Fibroblast of pulmonary artery (primary cell): Measurements from ENCODE around the gene EBLN2.

Experiments used
- DNase-seq: peaks from one replicate; pipeline ENCODE4 v3.0.0-alpha.2; 2010; ENCODE audit warnings: low read depth
- H3K4me3 ChIP-seq: replicated peaks from 2 replicates; pipeline ENCODE4 v1.5.1; 2011; ENCODE audit warnings: low read depth, mild to moderate bottlenecking, control low read depth, low read length, moderate library complexity
- CTCF ChIP-seq: IDR thresholded peaks from 2 replicates; pipeline ENCODE4 v1.5.1; 2011; ENCODE audit warnings: mild to moderate bottlenecking, control low read depth, low read length, inconsistent platforms; ENCODE audit errors: missing control alignments

The EBLN2 gene

GRCh38 chr3:73081140-73081539 is 19.7 kb downstream of the EBLN2 start:
- TF ChIP-seq CTCF = no peak
- DNase-seq = no peak
- H3K4me3 ChIP-seq = no peak overlapping the region

- H3K4me3 ChIP-seq = no peak overlapping the region
- no peak for TF ChIP-seq CTCF
- no peak for DNase-seq
These were observed 22.7 kb downstream of the EBLN2 start for GRCh38 chr3:73084170-73084569.

GRCh38 chr3:73086071-73086494 is 24.6 kb downstream of the EBLN2 start:
- H3K4me3 ChIP-seq = no peak overlapping the region
- TF ChIP-seq CTCF = peak; percentile 72
- DNase-seq = peak; percentile 62

- peak; percentile 5 for TF ChIP-seq CTCF
- no peak for DNase-seq
- no peak overlapping the region for H3K4me3 ChIP-seq
These were observed 32.7 kb downstream of the EBLN2 start for GRCh38 chr3:73094129-73094528.

- H3K4me3 ChIP-seq = no peak overlapping the region
- TF ChIP-seq CTCF = no peak
- no peak for DNase-seq
These were observed 33.5 kb downstream of the EBLN2 start for GRCh38 chr3:73094951-73095350.

DNA sequence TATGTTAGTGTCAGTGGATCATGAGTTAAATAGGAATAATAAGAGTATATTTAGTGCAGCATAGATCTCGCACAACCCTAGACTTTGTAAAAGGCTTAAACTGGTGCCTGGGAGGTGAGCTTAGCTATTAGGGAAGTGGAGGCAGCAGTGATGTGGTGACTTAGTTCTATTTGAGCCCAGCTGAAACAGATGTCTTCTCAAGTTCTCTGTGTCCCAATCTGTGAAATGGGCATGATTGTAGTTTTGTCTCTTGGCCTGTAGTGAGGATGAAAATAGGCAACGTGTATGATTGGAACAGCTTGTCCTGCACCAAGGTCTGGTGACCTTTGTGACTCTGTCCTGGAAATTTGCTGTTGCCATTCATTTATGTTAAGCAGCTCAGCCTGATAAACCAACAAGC is 34.7 kb downstream of the EBLN2 start:
- no peak for TF ChIP-seq CTCF
- DNase-seq = no peak
- no peak overlapping the region for H3K4me3 ChIP-seq

DNA sequence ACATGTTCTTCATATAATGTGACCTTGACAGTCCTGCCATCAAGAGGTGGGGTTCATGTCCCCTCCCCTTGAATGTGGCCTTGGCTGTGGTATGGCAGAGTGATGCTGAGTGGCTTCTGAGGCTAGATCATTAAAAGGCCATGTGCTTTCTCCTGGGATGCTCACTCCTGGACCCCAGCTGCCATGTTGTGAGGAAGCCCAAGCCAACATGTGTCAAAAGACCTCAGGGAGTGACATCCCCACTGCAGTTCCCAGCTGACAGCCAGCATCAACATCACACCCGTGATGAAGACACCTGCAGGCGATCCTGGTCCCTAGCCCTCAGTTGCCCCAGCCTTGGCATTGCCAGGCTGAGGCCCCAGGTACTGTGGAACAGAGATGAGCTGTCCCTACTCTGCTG is 36.6 kb downstream of the EBLN2 start:
- TF ChIP-seq CTCF = no peak
- no peak for DNase-seq
- H3K4me3 ChIP-seq = no peak overlapping the region
